HEK293 (cell line): ENCODE results near the gene ABR.

ENCODE experiments used
- CTCF ChIA-PET: fragments of 350-600 bp; formaldehyde crosslinking; extraction: SDS; loops from one replicate; lab custom pipeline; 2021; ENCODE audit warnings: antibody characterized with exemption; lab: Yijun Ruan, JAX
- POLR2A ChIA-PET: fragments of 300-600 bp; formaldehyde crosslinking; extraction: SDS; loops from one replicate; lab custom pipeline; 2020; ENCODE audit warnings: antibody characterized with exemption, inconsistent platforms; lab: Yijun Ruan, JAX
- H3K27ac ChIP-seq: fragments of 200-500 bp; sonication (Bioruptor generic); 2 replicates; pipeline ENCODE4 v1.5.1; 2014; ENCODE audit warnings: low read depth, low read length, control low read depth, inconsistent platforms; ENCODE audit errors: extremely low read depth
- H3K36me3 ChIP-seq, 2 experiments: fragments of 200-500 bp in 1 of 2; sonication (Bioruptor generic) in 1 of 2; 1 replicate in 1 of 2; 2 replicates in 1 of 2; pipeline ENCODE4 v1.5.1; 2014 to 2017; ENCODE audit warnings: inconsistent platforms in 2 of 2, low read length in 2 of 2; ENCODE audit not compliant: control insufficient read depth in 2 of 2, insufficient read depth in 1 of 2
- H3K4me1 ChIP-seq: fragments of 200-500 bp; sonication (Bioruptor generic); 2 replicates; pipeline ENCODE4 v1.5.1; 2014; ENCODE audit warnings: mild to moderate bottlenecking, low read length, inconsistent platforms; ENCODE audit not compliant: control insufficient read depth, insufficient read depth
- H3K4me3 ChIP-seq: 2 replicates; pipeline ENCODE4 v1.5.1; 2011; ENCODE audit warnings: low read depth, mild to moderate bottlenecking, control low read depth, low read length, moderate library complexity
- H3K9me3 ChIP-seq: fragments of 200-500 bp; sonication (Bioruptor generic); 2 replicates; pipeline ENCODE4 v1.5.1; 2014; ENCODE audit warnings: low read depth, low read length, inconsistent platforms; ENCODE audit not compliant: control insufficient read depth, insufficient read depth
- KLF1 ChIP-seq: fragments of 450-650 bp; formaldehyde crosslinking; IDR thresholded peaks from 2 replicates; pipeline ENCODE4 v1.5.1; 2016; ENCODE audit warnings: missing biosample characterization, missing genetic modification characterization
- KLF9 ChIP-seq: fragments of 450-650 bp; formaldehyde crosslinking; IDR thresholded peaks from 2 replicates; pipeline ENCODE4 v1.5.1; 2016; ENCODE audit warnings: missing biosample characterization, missing genetic modification characterization, low read depth
- RBAK ChIP-seq: fragments of 450-650 bp; formaldehyde crosslinking; IDR thresholded peaks from 2 replicates; pipeline ENCODE4 v1.5.1; 2016; ENCODE audit warnings: missing biosample characterization, missing genetic modification characterization
- ZFP37 ChIP-seq: fragments of 450-650 bp; formaldehyde crosslinking; IDR thresholded peaks from 2 replicates; pipeline ENCODE4 v1.5.1; 2016; ENCODE audit warnings: missing biosample characterization, missing genetic modification characterization
- ZIC2 ChIP-seq: fragments of 450-650 bp; formaldehyde crosslinking; IDR thresholded peaks from 2 replicates; pipeline ENCODE4 v1.5.1; 2016; ENCODE audit warnings: missing biosample characterization, missing genetic modification characterization
- ZNF138 ChIP-seq: fragments of 450-650 bp; formaldehyde crosslinking; IDR thresholded peaks from 2 replicates; pipeline ENCODE4 v1.5.1; 2016; ENCODE audit warnings: missing biosample characterization, missing genetic modification characterization, borderline replicate concordance
- ZNF341 ChIP-seq: fragments of 450-650 bp; formaldehyde crosslinking; IDR thresholded peaks from 2 replicates; pipeline ENCODE4; 2016; ENCODE audit warnings: low read depth, missing biosample characterization, missing genetic modification characterization
- ZNF366 ChIP-seq: fragments of 450-650 bp; formaldehyde crosslinking; conservative IDR thresholded peaks from 2 replicates; pipeline ENCODE4 v1.5.1; 2016; ENCODE audit warnings: missing biosample characterization, missing genetic modification characterization
- ZNF37A ChIP-seq: fragments of 450-650 bp; IDR thresholded peaks from 2 replicates; pipeline ENCODE4 v1.5.1; 2018; ENCODE audit warnings: missing biosample characterization, missing genetic modification characterization
- ZNF488 ChIP-seq: fragments of 450-650 bp; formaldehyde crosslinking; IDR thresholded peaks from 2 replicates; pipeline ENCODE4 v1.5.1; 2016; ENCODE audit warnings: missing biosample characterization, missing genetic modification characterization
- ZNF518A ChIP-seq: fragments of 450-650 bp; formaldehyde crosslinking; conservative IDR thresholded peaks from 2 replicates; pipeline ENCODE4 v1.5.1; 2016; ENCODE audit warnings: low read depth, missing biosample characterization, missing genetic modification characterization
- ZNF544 ChIP-seq: fragments of 450-650 bp; formaldehyde crosslinking; IDR thresholded peaks from 2 replicates; pipeline ENCODE4 v1.5.0; 2017; ENCODE audit warnings: missing biosample characterization, missing genetic modification characterization
- TF ChIP-seq, protein P1 (sequence below): fragments of 450-650 bp; formaldehyde crosslinking; IDR thresholded peaks from 2 replicates; pipeline ENCODE4 v1.5.1; 2016; ENCODE audit warnings: missing biosample characterization, missing genetic modification characterization
- TF ChIP-seq, protein P2 (sequence below): fragments of 450-650 bp; formaldehyde crosslinking; IDR thresholded peaks from 2 replicates; pipeline ENCODE4 v1.5.1; 2017; ENCODE audit warnings: missing biosample characterization, mild to moderate bottlenecking, missing genetic modification characterization, moderate library complexity
- TF ChIP-seq, protein P3 (sequence below): fragments of 450-650 bp; formaldehyde crosslinking; optimal IDR thresholded peaks from 2 replicates; pipeline ENCODE3; 2016; ENCODE audit warnings: missing biosample characterization, mild to moderate bottlenecking, missing genetic modification characterization

The ABR gene

GRCh38 chr17:1037238-1037879 is 142.4 kb downstream of the ABR start:
- TF ChIP-seq ZNF341 (tag by site-specific recombination) (peak; percentile 89), ZNF138 (tag by site-specific recombination) (no peak), KLF9 (tag by site-specific recombination) (peak; percentile 37; the same call in 1 of the 2 replicates), ZFP37 (tag by site-specific recombination) (no peak), ZIC2 (tag by site-specific recombination) (peak; percentile 37), ZNF518A (tag by site-specific recombination) (no peak), RBAK (tag by site-specific recombination) (no peak), KLF1 (tag by site-specific recombination) (0 out of 2 replicates have a peak, but pooled peaks have one; percentile 12), ZNF488 (tag by site-specific recombination) (no peak)
- TF ChIP-seq, protein P1, sequence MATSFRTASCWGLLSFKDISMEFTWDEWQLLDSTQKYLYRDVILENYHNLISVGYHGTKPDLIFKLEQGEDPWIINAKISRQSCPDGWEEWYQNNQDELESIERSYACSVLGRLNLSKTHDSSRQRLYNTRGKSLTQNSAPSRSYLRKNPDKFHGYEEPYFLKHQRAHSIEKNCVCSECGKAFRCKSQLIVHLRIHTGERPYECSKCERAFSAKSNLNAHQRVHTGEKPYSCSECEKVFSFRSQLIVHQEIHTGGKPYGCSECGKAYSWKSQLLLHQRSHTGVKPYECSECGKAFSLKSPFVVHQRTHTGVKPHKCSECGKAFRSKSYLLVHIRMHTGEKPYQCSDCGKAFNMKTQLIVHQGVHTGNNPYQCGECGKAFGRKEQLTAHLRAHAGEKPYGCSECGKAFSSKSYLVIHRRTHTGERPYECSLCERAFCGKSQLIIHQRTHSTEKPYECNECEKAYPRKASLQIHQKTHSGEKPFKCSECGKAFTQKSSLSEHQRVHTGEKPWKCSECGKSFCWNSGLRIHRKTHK (tag by site-specific recombination): no peak
- TF ChIP-seq, protein P2, sequence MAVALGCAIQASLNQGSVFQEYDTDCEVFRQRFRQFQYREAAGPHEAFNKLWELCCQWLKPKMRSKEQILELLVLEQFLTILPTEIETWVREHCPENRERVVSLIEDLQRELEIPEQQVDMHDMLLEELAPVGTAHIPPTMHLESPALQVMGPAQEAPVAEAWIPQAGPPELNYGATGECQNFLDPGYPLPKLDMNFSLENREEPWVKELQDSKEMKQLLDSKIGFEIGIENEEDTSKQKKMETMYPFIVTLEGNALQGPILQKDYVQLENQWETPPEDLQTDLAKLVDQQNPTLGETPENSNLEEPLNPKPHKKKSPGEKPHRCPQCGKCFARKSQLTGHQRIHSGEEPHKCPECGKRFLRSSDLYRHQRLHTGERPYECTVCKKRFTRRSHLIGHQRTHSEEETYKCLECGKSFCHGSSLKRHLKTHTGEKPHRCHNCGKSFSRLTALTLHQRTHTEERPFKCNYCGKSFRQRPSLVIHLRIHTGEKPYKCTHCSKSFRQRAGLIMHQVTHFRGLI: no peak
- TF ChIP-seq, protein P3, sequence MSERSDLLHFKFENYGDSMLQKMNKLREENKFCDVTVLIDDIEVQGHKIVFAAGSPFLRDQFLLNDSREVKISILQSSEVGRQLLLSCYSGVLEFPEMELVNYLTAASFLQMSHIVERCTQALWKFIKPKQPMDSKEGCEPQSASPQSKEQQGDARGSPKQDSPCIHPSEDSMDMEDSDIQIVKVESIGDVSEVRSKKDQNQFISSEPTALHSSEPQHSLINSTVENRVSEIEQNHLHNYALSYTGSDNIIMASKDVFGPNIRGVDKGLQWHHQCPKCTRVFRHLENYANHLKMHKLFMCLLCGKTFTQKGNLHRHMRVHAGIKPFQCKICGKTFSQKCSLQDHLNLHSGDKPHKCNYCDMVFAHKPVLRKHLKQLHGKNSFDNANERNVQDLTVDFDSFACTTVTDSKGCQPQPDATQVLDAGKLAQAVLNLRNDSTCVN (tag by site-specific recombination): no peak
- TF ChIP-seq, all 188 proteins: peak for 4
- no peak overlapping the region for H3K4me3 ChIP-seq
- no peak overlapping the region for H3K27ac ChIP-seq
- ChIA-PET CTCF (interaction anchor here (0.6 to 1.3 kb wide), 2 partner anchors 41 to 110 kb away, joined by 3 read pairs; partner anchors contain the start of gene TIMM22), POLR2A (no interaction called here)
- peaks cover 0 to 47% of the 10 kb centered on the region in 2 experiments; a peak in 1 of 3 replicates for H3K36me3 ChIP-seq
- H3K4me1 ChIP-seq: no peaks in the 10 kb centered on the region
- H3K9me3 ChIP-seq: no peaks in the 10 kb centered on the region

DNA sequence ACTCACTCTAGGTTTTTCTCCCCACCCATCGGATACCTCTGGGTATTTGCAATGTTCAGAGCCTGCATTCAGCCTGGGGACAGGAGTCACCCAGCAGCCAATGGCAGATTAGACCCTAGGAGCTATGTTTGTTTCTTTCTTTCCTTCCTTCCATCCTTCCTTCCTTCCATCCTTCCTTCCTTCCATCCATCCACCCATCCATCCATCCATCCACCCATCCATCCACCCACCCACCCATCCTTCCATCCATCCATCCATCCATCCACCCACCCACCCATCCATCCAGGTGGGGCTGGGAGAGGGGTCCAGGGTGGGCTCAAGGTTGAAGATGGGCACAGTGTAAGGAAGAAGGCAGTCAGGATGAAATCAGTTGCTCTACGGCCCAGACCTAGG is 142.9 kb downstream of the ABR start:
- CTCF ChIA-PET: no interaction called here

More for the DNA sequence above, 142.9 kb downstream of the ABR start:
- POLR2A ChIA-PET: no interaction called here
- Histone ChIP-seq H3K27ac (no peak overlapping the region), H3K36me3 (peaks cover 0 to 42% of the 10 kb centered on the region in 2 experiments; a peak in 1 of 3 replicates), H3K4me1 (no peaks in the 10 kb centered on the region), H3K9me3 (no peaks in the 10 kb centered on the region), H3K4me3 (no peak overlapping the region)
- TF ChIP-seq ZNF366 (peak; percentile 98), ZNF37A (tag by site-specific recombination) (no peak), ZNF544 (no peak)
